NCI-H460 (cell line): ENCODE data around the gene TRIM46. TPM values are rescaled to one million over a fixed set of nuclear protein-coding genes. Genes with fewer than 3 reads are reported as not detected.
A peak's percentile ranks its signal among the peaks of the same experiment; 100 is the strongest.
"Not testable (repeated sequence)": the region's sequence is repeated elsewhere in the genome, so short reads cannot be mapped to it uniquely, and the experiment has no call there.

Experiments used
- DNase-seq: peaks from one replicate; pipeline ENCODE4 v3.0.0-alpha.2; 2016; ENCODE audit warnings: low read depth; ENCODE audit errors: extremely low read depth
- small RNA-seq, 2 experiments: library from RNA; depleted of rRNA; stranded (forward); fragments of <200 nt; gene quantifications; one replicate each; pipeline ENCODE3, GENCODE V24; 2014
- total RNA-seq: library from RNA; depleted of rRNA; stranded (reverse); fragments of >200 nt; shearing (Covaris generic); gene quantifications from 2 replicates; pipeline ENCODE4 v1.2.3, GENCODE V29; 2014; rRNA removed

Gene TRIM46
- total RNA-seq, 1 experiment from 2014 or later, result 0.27 TPM

- peak; percentile 80 for DNase-seq
Measured at GRCh38 chr1:155226188-155226909, 52.7 kb downstream of the TRIM46 start.

- DNase-seq, result peak; percentile 59
Measured at GRCh38 chr1:155226910-155227260, 53.2 kb downstream of the TRIM46 start.

- peak; percentile 100 for DNase-seq
Measured at GRCh38 chr1:155227261-155228095, 53.8 kb downstream of the TRIM46 start.

- no peak for DNase-seq
Measured at GRCh38 chr1:155228096-155228427, 54.4 kb downstream of the TRIM46 start.

- DNase-seq, result not testable (repeated sequence)
Measured at GRCh38 chr1:155231302-155231701, 57.7 kb downstream of the TRIM46 start.

- DNase-seq, result not testable (repeated sequence)
Measured at GRCh38 chr1:155232001-155232978, 58.6 kb downstream of the TRIM46 start.

- DNase-seq, result not testable (repeated sequence)
Measured at GRCh38 chr1:155233502-155233901, 59.9 kb downstream of the TRIM46 start.

Small RNA genes lying within 50 kb of the gene (small RNA-seq; reads per million reads assigned to genes)
- 0 reads per million in 2 experiments for gene HMGN2P18

Other genes starting within 250 kb of the TRIM46 start
- 9.7 and 14.0 TPM in 2 replicates for gene PMVK, start 237.1 kb upstream of the TRIM46 start, total RNA-seq
- 24.7 and 25.6 TPM in 2 replicates for gene PBXIP1, start 217.8 kb upstream of the TRIM46 start, total RNA-seq
- gene PYGO2, start 212.1 kb upstream of the TRIM46 start, total RNA-seq, result 33.5 and 34.0 TPM in 2 replicates
- gene SHC1, start 203.1 kb upstream of the TRIM46 start, total RNA-seq, result 382 and 411 TPM in 2 replicates
- 585 and 634 TPM in 2 replicates for gene CKS1B, start 199.2 kb upstream of the TRIM46 start, total RNA-seq
- 60.4 and 68.0 TPM in 2 replicates for gene FLAD1, start 190.5 kb upstream of the TRIM46 start, total RNA-seq
- 0.84 TPM in 1 of 2 replicates, not detected in the other for gene LENEP, start 180.3 kb upstream of the TRIM46 start, total RNA-seq
- gene ZBTB7B, start 171.0 kb upstream of the TRIM46 start, total RNA-seq, result 52.8 and 68.3 TPM in 2 replicates
- gene DCST2, start 140.1 kb upstream of the TRIM46 start, total RNA-seq, result 0.45 and 1.6 TPM in 2 replicates
- gene DCST1, start 140.0 kb upstream of the TRIM46 start, total RNA-seq, result not detected in 2 replicates
- gene ADAM15, start 122.5 kb upstream of the TRIM46 start, total RNA-seq, result 216 and 231 TPM in 2 replicates
- 12.1 TPM in 2 replicates for gene EFNA4, start 110.1 kb upstream of the TRIM46 start, total RNA-seq
- gene EFNA3, start 95.0 kb upstream of the TRIM46 start, total RNA-seq, result 10.1 and 12.6 TPM in 2 replicates
- 18.1 and 22.3 TPM in 2 replicates for gene EFNA1, start 46.0 kb upstream of the TRIM46 start, total RNA-seq
- 49.7 and 53.4 TPM in 2 replicates for gene SLC50A1, start 38.0 kb upstream of the TRIM46 start, total RNA-seq
- 49.8 and 50.9 TPM in 2 replicates for gene DPM3, start 33.3 kb upstream of the TRIM46 start, total RNA-seq
- gene KRTCAP2, start 545 bp upstream of the TRIM46 start, total RNA-seq, result 454 and 476 TPM in 2 replicates
- 18.0 and 19.5 TPM in 2 replicates for gene THBS3, start 34.0 kb downstream of the TRIM46 start, total RNA-seq
- gene MTX1, start 34.8 kb downstream of the TRIM46 start, total RNA-seq, result 69.7 and 72.8 TPM in 2 replicates
- 12.6 and 16.6 TPM in 2 replicates for gene ENTREP3, start 81.6 kb downstream of the TRIM46 start, total RNA-seq
- gene SCAMP3, start 88.5 kb downstream of the TRIM46 start, total RNA-seq, result 116 and 121 TPM in 2 replicates
- gene CLK2, start 99.7 kb downstream of the TRIM46 start, total RNA-seq, result 37.3 and 48.3 TPM in 2 replicates
- 1.4 and 1.6 TPM in 2 replicates for gene HCN3, start 103.6 kb downstream of the TRIM46 start, total RNA-seq
- gene PKLR, start 127.6 kb downstream of the TRIM46 start, total RNA-seq, result not detected in 2 replicates
- 124 and 142 TPM in 2 replicates for gene FDPS, start 135.0 kb downstream of the TRIM46 start, total RNA-seq
- 80.4 and 86.6 TPM in 2 replicates for gene RUSC1, start 147.0 kb downstream of the TRIM46 start, total RNA-seq